OCI-M2 (cell line): Measurements from ENCODE around the gene HMCN1.
"Not testable (repeated sequence)": the region's sequence is repeated elsewhere in the genome, so short reads cannot be mapped to it uniquely, and the experiment has no call there.

ENCODE experiments used
- DNase-seq: peaks from one replicate; lab custom pipeline; 2025; ENCODE audit not compliant: unreplicated experiment; lab: John Stamatoyannopoulos, UW

HMCN1 gene

DNA sequence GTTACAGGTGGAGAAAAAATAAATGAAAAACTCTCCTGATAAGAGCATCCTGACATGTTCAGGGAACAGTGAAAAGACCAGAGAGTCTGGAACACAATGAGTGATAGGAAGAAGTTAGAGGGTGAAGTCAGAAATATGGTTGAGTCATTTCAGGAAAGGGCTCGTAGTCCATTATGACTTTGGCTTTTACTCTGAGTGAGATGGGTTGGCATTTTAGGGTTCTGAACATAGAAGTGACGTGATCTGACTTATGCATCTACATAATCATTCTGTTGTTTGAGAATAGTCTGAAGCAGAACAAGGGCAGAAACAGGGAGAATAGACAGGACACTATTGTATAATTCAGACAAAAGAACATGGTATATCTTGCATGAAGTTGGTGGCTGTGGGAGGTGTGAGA lies 5.8 kb downstream of the HMCN1 start:
- no peak for DNase-seq

DNA sequence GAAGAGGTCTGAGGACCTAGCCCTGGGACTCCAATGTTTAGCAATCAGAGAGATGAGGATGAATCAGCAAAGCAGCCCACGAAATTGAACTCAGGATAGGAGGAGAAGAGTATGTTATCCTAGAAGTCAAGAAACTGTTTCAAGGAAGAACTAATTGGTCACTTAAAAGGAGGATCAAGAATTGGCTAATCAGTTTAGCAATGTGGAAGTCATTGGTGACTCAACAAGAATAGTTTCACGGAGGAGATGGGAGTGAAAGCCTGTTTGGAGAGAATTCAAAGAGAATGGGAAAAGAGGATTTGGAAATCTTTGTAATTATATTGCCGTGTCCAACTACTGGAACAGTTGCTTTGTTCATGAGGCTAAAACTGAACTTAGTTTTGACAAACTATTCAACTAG lies 7.4 kb downstream of the HMCN1 start:
- no peak for DNase-seq

DNA sequence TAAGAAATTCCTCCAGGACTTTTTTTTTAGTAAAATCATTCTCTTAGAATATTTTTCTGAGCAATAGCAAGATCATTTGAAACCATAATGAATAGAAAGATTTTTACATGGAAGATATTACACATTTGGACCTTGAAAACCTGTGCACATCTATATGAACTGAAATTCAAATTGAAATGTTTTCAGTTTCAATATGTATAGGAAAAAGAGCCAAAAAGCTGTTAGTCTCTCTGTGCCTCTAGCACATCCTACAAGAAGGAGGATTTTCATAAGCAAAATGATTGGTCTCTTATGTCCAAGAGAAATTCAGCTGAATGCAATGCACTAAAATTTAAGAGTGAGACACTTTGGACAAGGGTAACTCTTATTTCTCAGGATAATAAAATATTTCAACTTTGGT lies 8.2 kb downstream of the HMCN1 start:
- DNase-seq = no peak

DNA sequence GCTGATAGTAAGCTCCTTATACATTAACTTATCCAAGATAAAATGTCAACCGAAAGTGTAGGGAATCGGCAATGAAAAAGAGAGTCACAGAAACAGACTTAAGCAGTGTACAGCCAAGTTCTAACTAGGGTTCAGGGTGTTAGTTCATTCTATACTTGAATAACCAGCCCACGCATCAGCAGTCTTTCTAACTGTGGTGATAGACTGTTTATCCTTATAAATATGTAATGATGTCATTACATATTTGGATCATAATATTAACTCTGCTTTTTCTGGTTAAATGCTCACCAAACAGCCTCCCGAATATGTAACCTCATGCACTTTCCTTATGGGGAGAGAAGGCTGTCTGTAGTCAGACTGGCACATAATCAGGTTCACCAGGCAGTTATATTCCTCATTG lies 11.0 kb downstream of the HMCN1 start:
- DNase-seq = no peak

DNA sequence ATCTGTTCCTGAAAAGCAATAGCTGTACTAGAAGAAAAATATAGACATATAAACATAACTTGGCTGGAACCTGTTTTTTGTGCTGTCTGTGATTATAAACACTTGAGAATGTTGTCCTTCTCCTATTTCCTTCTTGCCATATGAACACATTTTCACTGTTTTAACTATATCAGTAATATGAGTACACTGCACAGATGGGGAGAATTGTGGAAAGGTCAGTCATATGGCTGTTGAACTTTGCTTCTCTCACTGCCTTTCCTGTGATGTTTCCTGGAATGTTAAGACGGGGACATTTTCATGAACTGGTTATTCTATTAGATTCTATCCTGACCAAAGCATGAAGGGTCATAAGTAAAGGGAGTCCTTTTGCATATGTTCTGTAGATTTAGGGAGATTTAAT lies 24.9 kb downstream of the HMCN1 start:
- no peak for DNase-seq

DNA sequence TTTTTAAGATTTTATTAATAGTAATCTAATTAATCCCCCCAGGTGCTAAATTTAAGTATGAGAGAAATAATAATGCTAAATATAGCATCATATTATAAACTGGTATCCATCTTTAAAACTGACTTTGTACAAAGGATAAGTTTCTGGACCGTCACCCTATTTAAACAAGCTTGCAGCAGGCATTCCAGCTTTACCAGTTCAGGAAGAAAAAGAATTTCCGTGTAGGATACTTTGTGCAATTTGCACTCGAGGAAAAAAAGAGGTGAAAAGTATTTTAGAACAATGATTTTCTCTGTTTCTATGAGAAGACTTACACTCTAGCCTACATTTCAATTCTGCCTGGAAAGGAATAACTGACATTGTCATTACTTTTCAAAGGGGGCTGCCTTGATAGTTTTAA lies 27.6 kb downstream of the HMCN1 start:
- no peak for DNase-seq

DNA sequence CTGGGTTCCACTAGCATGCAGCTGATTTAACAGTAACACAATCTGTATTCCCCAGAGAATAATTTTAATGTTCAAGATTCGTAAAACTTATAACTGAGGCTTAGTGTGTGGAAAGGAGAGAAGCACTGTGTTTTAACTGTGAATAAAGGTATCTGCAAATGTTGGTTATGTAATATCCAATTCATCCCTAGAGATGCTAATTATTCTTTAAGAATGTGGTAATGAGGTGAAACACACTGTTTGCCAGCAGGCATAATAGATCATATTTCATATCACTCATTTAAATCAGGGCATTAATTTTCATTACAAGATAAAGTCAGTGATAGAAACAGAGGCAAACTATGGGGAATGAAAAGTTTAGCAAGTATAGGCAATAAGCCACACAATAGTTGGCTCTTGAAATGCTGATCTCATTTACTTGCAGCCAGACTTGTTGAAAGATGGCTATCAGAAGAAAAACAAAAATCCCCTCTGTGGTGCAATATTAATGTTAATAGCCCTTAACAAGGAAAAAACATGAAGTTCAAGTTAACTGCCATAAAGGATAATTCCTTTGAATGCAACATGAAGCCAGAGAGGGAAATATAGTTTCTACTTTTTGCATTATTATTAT lies 33.4 kb downstream of the HMCN1 start:
- DNase-seq = no peak

DNA sequence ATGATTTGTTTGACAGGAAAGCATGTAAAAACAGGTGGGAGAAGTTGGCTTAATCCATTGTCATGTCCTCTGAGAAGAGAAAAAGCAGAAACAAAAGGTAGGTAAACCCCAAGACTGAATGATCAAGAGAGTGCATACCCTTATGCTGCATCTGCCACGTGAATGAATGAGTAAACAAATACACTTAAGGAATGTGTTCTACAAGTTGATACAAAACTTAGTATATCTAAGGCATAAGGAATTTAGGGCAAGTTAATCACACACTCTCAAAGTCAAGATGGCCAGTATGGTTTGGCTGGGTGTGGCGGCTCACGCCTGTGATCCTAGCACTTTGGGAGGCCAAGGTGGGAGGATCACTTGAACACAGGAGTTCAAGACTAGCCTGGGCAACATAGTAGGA lies 34.2 kb downstream of the HMCN1 start:
- no peak for DNase-seq

DNA sequence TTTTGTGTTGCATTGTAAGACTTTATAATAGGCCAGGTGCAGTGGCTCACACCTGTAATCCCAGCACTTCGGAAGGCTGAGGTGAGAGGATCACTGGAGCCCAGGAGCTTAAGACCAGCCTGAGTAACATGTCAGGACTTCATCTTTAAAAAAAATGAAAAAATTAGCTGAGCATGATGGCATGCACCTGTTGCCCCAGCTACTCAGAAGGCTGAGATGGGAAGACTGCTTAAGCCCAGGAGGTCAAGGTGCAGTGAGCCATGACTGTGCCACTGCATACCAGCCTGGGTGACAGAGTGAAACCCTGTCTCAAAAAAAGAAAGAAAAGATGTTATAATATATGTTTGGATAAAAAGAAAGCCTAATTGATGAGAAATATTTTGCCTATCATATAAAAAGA lies 34.9 kb downstream of the HMCN1 start:
- no peak for DNase-seq

DNA sequence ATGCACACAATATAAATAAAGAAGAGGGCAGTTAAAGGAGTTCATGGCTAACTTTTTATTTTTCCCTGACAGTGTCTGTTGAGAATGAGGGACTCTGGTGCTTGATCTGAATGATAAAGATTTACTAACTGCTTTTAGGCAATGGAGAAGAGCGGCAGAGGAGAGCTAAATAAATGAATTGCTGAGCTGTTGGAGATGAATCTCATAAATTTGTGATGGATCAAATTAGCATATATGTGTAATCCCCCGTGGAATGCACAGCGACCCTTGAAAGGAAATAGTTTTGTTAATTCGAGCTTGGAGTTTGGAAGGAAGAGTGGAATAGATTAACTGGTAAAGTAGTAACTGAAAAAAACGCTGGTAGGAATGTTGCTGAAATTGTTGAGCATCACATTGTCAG lies 40.2 kb downstream of the HMCN1 start:
- DNase-seq = no peak

DNA sequence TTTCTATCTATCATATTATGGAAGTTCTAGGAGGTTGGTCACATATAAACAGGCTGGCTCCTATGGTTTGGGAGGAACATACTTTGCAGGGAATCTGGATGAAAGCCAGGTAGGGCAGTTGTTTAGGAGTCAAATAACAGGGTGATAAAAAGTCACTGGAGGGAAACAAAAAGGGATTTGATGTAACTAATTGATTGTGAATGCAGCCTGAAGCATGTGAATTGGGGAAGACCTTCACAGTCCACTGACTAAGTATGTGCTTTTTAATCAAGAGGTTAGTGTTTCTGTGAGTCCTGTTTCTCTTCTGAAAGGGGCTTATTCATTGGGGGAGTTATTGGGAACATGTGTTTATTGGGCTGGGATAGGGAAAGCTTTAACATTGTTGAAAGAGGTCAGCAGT lies 41.3 kb downstream of the HMCN1 start:
- DNase-seq = no peak

DNA sequence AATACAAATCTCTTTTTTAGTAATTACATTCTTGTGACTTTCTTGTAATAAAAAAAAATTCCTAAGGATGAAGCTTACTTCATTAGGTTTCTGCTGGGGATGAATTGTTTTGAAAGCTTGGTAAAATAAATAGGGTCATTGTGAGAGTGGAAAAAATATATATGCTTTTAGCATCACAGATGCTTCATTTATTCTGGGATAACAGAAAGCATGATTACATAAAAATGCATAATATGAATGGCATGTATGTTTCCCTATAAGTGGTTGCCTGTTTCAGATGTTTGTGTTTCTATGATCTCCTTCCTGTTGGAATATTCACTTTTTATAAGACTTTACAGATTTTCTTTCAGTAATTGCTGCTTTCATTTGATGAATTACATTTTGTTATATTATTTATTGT lies 42.3 kb downstream of the HMCN1 start:
- DNase-seq = no peak

DNA sequence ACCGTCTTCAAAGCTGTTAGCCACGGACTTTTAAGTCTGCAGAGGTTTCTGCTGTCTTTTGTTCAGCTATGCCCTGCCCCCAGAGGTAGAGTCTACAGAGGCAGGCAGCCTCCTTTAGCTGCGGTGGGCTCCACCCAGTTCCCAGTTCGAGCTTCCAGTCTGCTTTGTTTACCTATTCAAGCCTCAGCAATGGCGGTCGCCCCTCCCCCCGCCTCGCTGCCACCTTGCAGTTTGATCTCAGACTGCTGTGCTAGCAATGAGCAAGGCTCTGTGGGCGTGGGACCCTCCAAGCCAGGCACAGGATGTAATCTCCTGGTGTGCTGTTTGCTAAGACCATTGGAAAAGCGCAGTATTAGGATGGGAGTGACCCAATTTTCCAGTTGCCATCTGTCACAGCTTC lies 49.7 kb downstream of the HMCN1 start:
- DNase-seq = not testable (repeated sequence)

DNA sequence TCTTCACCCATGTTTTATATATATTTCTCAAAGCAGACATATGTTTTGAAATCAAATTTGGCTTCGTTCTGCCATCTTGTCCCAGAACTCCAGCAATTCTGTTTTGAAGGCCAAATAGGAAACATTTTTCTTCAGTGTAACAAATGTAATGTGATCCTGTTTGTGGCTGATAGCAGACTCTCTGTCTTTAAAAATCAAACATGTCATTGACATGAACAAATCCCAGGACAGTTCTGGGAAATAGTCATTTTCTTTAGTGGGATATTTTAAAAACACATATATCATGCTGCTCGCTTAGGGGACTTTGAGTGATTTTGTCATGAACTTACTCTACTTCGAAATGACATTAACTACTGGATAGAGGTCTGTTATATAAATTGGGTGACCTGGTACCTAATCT lies 51.4 kb downstream of the HMCN1 start:
- DNase-seq = no peak

DNA sequence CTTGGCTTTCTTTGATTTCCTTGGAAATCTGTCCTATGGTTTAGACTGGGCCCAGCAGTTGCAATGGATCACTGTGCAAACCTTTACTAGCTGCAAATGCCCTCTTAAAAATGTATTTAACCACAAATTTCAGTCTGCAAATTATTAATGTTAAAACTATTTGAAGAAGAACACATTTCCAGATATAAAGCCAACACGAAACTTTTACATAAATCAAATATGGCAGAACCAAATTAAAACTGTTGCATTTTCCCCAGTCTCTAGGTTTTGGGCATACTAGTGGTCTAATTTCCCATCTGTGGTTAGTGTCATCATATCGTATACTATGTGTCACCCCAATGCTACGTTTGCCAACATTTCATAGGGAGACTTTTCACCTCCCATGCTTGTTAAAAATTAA lies 52.3 kb downstream of the HMCN1 start:
- DNase-seq = no peak

DNA sequence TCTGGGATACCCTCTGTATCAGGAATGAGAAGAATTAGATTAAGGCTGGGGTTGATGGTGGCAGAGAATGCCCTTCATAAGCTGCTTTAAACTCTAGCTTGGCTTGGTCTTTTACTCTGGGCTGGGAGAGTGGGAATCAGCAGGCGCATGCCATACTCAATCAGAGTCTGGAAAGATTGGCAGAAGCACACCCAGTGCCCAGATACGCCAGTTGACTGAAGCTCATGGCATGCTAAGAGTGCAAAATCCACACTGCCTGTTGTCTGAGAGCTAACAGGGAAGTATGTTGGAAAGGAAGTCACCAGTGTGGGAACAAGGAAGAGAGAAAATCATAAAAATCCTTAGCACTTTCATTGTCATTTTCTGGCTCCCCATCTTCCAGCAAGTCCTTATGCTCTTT lies 53.0 kb downstream of the HMCN1 start:
- DNase-seq = no peak

DNA sequence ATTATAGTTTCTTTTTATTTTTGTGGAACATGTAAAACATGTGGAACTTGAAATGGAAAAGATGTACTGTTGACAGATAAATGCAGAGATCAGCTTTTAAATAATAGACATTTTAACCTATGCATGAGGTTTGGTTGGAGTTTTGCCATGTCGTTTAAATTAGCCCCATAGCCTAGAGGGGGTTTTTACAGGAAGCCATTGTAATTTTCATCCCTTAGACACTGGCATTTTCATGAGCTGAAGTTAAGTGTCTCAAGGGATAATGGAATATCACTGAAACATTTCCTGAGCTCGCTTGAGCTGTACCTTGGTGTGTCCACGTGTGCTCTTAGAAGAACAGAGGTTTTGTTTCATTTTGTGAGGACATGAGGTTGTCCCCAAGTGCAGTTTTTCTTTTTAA lies 54.2 kb downstream of the HMCN1 start:
- DNase-seq = no peak

DNA sequence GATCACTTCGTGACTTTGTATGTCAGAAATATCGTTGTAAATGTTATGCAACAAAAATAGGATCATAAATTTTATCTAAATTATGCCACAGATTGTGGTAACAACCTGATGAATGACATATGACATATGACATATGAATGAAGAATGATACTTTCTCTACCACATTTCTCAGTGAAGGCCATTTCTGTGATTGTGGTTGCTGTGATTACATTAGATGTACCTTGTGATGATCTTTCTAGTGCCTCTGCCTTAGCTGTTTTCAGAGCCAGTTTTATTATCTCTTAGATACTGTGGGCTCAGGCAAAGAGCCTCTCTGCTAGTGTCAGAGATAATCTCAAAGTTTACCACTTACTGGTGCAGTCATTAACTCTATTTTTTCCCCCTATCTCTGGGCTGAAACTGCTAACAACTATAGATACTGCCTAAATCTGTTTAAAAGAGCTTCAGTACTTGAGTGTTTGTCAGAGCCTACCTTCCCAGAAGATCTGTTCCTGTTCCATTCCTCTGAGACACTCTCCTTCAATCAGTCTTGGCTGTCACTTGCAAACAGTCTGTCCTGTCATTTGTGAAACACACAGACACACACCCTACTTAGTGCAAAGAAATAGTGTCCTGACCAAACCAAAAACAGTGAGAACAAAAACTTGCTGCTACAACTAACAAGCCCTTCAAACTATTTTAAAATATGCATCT lies 55.5 kb downstream of the HMCN1 start:
- no peak for DNase-seq

DNA sequence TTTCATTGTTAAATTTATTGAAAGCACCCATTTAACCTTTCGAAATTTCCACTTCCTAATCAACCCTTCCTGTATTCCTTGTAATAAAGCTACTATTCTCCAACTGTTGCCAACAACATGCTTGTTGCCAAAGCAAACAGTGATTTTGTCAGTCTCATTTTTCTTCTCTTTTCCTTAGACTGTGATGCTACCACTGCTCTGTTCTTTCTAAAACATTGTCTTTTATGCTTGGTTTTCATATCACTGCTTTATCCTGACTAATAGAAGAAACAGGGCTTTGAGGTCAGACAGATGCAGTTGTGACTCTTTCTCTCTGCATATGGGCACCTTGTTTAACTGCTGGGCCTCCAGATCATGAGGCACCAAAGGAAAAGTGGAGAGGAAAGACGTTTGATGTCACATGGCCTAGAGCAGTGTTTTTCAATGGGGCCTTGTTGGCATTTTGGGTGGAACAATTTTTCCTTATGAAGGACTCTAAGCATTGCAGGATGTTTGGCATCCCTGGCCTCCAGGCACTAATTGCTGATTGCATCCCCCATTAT lies 56.1 kb downstream of the HMCN1 start:
- no peak for DNase-seq

DNA sequence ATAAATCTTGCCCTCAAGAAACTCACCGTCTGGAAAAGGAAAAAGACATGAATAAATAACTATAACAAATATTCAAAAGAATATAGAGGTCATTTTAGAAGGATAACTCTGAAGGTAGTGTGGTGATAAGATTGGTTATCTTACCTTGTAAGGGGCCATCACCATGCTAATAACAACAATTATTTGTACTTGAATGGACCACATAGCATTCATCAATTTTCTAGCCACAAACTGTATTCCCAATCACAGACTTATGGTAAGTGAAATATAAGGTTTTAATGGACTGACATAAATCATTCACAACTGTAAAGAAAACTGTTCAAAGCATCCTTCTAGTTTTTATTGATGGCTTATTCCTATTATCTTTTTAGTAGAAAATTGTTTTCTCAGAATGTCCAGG lies 57.8 kb downstream of the HMCN1 start:
- no peak for DNase-seq

DNA sequence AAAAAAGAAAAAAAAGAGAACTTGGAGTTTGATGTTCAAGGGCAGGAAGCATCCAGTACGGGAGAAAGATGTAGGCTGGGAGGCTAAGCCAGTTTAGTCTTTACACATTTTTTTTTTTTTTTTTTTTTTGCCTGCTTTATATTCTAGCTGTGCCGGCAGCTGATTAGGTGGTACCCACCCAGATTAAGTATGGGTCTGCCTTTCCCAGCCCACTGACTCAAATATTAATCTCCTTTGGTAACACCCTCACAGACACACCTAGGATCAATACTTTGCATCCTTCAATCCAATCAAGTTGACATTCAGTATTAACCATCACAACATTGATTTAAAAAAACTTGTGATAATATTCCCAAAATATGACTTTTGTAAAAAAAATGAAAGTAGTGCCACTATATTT lies 60.3 kb downstream of the HMCN1 start:
- DNase-seq = not testable (repeated sequence)

DNA sequence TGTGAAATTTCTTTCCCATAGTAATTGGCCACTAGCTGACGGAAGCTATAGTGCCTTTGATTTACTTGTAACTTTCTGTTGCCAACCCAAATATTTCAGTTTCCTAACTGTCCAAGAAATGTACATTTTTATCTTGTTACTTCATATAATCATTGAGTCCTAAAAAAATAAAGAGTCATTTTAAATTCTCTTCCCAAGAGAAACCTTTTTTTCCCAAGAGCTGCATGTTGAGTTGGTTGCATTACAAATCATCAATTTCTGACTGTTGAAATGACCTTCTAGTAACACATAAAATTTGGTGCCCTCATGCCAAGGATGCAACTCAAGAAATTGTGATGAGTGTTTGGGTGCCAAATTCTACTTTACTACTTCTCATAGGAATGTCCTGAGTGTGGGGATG lies 61.0 kb downstream of the HMCN1 start:
- no peak for DNase-seq

DNA sequence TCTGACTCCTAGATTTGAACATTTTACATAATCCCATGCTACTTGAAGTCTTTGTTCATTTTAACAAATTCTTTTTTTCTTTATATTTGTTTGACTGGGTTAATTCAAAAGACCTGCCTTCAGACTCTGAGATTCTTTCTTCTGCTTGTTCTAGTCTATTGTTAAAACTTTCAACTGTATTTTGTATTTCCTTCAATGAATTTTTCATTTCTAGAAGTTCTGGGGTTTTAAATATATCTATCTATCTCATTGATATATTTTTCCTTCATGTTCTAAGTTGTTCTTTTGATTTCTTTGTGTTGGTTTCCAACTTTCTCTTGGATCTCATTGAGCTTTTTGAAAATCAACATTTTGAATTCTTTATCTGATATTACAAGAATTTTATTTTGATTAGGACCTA lies 64.3 kb downstream of the HMCN1 start:
- no peak for DNase-seq
